ENCODE results near the gene AMOTL1.
A peak's percentile ranks its signal among the peaks of the same experiment; 100 is the strongest.
"Not testable (repeated sequence)": the region's sequence is repeated elsewhere in the genome, so short reads cannot be mapped to it uniquely, and the experiment has no call there.

Gene AMOTL1

GRCh38 chr11:94769880-94770279 is 1.7 kb downstream of the AMOTL1 start:
- no peak for FAIRE-seq

- no peak for FAIRE-seq
Measured at GRCh38 chr11:94770563-94771120, 2.5 kb downstream of the AMOTL1 start.

GRCh38 chr11:94771390-94771789 is 3.2 kb downstream of the AMOTL1 start:
- no peak for FAIRE-seq

- FAIRE-seq = no peak
Measured at GRCh38 chr11:94771951-94772350, 3.8 kb downstream of the AMOTL1 start.

- FAIRE-seq = no peak
Measured at GRCh38 chr11:94773842-94774241, 5.7 kb downstream of the AMOTL1 start.

- FAIRE-seq = no peak
Measured at GRCh38 chr11:94774345-94774744, 6.2 kb downstream of the AMOTL1 start.

GRCh38 chr11:94775567-94776327 is 7.6 kb downstream of the AMOTL1 start:
- no peak for FAIRE-seq

GRCh38 chr11:94776351-94777321 is 8.5 kb downstream of the AMOTL1 start:
- FAIRE-seq = no peak

GRCh38 chr11:94780432-94780831 is 12.3 kb downstream of the AMOTL1 start:
- FAIRE-seq = no peak

- FAIRE-seq = no peak
Measured at GRCh38 chr11:94781837-94782236, 13.7 kb downstream of the AMOTL1 start.

- FAIRE-seq = no peak
Measured at GRCh38 chr11:94782446-94782845, 14.3 kb downstream of the AMOTL1 start.

- FAIRE-seq = no peak
Measured at GRCh38 chr11:94784884-94785283, 16.7 kb downstream of the AMOTL1 start.

- FAIRE-seq = no peak
Measured at GRCh38 chr11:94785509-94785908, 17.4 kb downstream of the AMOTL1 start.

GRCh38 chr11:94786264-94787126 is 18.3 kb downstream of the AMOTL1 start:
- FAIRE-seq = peak; percentile 68

GRCh38 chr11:94787801-94788200 is 19.6 kb downstream of the AMOTL1 start:
- no peak for FAIRE-seq

- no peak for FAIRE-seq
Measured at GRCh38 chr11:94788396-94788795, 20.2 kb downstream of the AMOTL1 start.

- FAIRE-seq = no peak
Measured at GRCh38 chr11:94790197-94790596, 22.0 kb downstream of the AMOTL1 start.

GRCh38 chr11:94790661-94791180 is 22.6 kb downstream of the AMOTL1 start:
- no peak for FAIRE-seq

- FAIRE-seq = no peak
Measured at GRCh38 chr11:94791216-94791889, 23.2 kb downstream of the AMOTL1 start.

GRCh38 chr11:94791942-94792341 is 23.8 kb downstream of the AMOTL1 start:
- not testable (repeated sequence) for FAIRE-seq

- no peak for FAIRE-seq
Measured at GRCh38 chr11:94792451-94792850, 24.3 kb downstream of the AMOTL1 start.

GRCh38 chr11:94793002-94793401 is 24.8 kb downstream of the AMOTL1 start:
- FAIRE-seq = no peak
